NCI-H146 treated with DMSO at 0.1 percent for 48 hours (cell line): ENCODE measurements around the gene VAC14.
"Not testable (repeated sequence)": the region's sequence is repeated elsewhere in the genome, so short reads cannot be mapped to it uniquely, and the experiment has no call there.

Experiments
- DNase-seq: peaks from one replicate; lab custom pipeline; 2025; ENCODE audit not compliant: unreplicated experiment; lab: John Stamatoyannopoulos, UW

Gene VAC14

GRCh38 chr16:70682239-70683145, 118.5 kb downstream of the VAC14 start:
- DNase-seq: no peak

DNA sequence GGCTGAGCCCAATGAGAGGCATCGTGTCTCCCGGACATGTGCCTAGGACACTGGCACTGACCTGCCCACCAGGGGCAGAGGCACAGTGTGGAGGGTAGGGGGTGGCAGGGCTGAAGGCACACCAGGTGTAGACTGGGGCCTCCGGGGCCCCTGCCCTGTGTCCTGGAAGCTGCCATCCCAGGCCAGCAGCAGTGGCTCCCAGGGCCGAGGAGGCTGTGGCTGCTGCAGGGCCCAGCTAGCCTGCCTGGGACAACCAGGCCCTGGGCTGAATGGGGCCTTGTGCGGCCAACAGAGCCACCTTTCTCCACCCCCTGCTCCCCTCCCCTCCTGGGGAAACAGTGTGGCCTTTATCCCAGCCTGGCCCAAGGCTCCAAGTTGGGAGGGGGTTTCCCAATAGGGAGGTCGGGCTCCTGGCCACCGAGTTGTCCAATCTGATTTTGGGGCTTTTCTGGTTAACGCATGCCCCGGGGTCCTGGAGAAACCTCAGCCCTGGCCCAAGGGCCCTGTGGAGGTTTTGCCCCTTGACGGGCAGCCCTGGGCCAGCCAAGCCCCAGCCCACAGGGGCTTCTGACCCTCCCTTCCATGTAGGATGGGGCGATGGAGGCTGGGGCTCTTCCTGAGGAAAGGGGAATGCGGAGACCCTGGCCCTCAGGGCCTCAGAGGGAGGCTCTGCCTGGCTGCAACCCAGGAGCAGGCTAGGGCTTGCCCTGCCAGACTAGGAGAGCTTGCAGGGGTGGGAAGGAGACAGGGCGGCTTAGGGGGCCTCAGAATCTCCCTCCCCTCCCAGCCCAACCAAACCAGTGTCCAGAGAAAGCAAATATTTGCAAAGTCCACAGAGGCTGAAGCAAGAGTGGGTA, 119.3 kb downstream of the VAC14 start:
- no peak for DNase-seq

DNA sequence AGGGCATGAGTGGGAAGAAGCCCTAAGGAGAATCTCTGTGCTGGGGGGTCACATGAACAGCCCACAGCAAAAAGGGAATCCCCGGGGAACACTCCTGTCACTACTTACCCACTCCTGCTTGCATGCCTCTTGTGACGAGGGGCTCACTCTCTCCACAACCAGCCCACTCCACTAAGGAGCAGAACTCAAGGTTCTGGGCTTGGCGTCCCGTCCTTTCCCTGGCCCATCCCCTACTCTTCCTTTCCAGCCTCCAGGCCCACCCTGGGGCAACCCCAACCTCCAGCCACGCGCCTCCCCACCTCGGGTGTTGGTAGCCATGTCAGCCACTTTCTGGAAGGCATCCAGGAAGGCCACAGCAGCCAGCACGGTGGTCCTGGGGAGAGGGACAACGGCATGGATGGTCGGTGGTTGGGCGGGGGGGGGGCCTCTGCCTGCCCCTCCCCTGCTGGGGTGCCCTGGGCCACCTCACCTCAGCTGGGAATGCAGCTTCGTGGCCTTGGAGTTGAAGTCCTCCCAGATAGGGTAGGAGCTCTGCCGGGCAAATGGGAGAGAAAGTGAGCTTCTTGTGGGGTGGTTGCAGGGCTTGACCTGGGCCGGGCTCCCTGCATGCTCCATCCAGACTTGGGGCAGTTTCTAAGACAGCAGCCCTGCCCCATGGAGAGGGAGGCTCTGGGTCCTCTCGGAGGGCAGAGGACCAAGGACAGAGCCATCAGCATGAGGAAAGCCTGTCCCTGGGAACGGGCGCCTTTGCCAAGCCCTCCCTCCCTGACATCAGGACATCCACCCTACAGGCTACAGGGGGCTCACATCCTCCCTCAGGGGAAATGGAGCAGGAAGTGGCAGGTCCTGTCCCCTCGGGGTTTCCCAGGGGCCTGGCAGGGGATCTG, 120.2 kb downstream of the VAC14 start:
- DNase-seq: no peak

DNA sequence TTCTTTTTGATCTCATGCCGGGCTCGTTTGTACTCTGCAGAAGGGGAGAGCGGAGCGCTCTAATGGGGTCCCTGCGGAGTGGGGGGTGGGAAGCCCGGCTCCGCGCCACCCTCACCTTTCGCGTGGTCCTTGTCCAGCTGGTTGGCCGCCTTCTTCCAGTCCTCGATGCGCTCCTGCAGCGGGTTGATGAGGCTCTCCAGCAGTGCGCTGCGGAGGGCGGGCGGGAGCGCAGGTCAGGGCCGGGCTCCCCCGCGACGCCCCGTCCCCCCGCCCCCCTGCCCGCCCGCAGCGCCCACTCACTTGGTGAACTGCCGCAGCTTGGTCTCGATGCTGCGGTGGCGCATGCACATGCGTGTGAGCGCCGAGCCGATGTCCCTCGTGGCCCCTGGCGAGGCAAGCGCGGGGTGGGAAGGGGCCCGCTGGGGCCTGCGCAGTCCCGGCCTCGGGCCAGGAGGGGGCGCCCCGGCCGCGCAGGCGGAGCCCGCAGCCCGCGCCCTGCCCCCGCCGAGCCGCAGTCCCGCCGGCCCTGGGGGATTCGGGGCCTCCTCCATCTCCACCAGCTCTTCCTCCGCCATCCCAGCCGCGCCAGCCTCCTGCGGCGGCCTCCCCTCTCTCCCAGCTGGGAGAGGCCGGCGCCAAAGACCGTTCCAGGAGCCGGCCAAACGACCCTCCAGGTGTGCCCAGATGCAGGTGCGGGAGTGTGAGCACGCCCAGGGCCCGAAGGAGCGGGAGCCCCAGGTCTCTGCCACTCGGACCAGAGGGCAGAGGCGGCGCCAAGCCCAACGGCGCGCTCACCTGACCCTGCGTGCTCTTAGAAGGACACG, 121.1 kb downstream of the VAC14 start:
- DNase-seq: no peak

DNA sequence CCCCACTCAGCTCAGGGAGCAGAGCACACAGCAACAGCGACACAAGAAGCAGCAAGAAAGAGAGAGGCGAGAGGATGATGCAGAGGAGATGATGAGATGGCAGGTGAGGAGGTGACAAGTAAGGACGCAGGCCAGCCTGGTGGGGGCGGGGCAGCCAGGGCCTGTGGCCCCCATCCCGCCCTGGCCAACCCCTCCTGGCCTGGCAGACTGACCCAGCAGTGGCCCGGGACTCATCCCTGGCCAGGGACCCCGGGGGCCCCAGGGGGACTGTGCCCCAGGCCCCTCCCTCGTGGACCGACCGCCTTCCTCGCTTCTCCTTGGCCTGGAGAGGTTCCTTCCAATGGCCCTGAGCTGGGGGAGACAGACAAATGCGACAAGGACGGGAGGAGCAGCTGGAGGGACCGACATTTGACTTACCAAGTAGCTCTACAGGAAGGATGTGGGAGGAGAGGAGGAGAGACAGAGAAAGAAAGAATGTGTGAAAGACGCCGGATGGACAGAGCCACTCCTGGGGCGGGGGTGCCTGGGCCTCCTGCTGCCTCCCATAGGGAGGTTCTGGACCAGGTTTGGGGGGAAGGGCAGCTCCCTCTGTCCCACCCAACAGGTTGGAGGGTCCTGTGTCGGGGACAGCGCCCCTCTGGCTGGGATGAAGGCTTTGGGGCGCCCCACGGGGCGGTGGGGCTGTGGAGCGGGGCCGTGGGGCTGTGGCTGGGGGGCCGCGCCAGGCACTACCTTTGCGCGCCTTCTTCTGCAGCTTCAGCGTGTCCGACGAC, 121.9 kb downstream of the VAC14 start:
- DNase-seq: no peak

DNA sequence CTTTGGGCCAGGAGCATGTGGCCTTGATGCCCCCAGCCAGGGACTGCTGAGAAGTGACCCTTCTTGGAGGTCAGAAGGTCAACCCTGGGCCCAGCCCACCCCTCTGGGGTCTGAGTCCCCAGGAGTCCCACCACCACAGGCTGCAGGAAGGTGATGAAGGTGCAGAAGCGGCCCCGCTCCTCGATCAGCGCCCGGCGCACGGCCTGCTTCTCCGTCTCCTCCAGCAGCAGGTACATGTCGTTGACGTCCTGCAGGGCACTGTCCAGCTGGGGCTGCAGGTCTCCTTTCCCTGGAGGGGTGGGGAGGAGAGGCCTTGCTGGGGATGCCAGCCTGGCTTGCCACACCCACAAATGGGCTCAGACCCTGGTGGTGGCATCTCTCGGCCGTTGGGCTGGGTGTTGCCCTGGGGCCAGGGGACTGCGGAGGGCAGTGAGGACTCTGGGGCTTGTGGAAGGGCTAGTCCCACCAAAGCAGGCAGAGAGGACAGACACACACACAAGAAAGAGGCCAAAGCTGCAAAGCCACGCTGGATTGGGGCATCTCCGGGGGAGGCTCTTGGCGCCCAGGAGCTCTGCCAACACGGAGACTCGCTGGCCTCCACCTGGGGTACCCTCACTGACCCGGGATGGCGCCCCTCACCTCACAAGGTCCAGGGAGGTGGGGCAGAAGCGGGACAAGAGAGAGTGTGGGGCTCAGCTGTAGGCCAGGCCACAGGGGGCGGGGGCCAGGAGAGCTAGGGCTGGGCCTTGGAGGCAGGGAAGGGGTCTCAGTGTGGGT, 122.6 kb downstream of the VAC14 start:
- no peak for DNase-seq

DNA sequence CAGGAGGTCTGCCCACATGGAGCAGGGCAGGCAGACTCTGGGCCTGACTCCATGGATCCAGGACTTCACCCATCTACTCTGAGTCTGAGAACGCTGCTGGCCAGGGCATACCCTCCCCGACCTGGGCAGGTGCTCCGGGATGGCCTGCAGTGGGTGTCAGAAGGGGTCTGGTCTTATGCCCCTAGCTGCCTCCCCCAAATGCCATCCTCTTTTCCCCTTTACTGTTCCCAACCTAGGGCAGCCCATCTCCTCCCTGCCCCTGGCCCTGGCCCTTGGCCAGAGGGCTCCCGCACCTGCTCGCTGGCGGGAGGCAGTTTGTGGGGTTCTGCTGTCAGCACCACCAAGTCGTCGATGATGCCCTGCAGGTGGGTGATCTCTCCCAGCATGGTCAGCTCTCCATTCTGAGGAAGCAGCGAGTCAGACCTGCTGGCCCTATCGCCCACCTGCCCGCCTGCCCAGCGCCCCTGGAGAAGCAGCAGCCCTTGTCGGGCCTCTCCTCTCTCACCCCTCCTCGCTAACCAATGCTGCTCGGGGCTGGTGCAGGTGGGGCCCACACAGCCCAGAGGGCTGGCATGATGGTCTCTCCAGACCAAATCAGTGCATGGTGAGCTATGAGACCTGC, 123.3 kb downstream of the VAC14 start:
- no peak for DNase-seq

DNA sequence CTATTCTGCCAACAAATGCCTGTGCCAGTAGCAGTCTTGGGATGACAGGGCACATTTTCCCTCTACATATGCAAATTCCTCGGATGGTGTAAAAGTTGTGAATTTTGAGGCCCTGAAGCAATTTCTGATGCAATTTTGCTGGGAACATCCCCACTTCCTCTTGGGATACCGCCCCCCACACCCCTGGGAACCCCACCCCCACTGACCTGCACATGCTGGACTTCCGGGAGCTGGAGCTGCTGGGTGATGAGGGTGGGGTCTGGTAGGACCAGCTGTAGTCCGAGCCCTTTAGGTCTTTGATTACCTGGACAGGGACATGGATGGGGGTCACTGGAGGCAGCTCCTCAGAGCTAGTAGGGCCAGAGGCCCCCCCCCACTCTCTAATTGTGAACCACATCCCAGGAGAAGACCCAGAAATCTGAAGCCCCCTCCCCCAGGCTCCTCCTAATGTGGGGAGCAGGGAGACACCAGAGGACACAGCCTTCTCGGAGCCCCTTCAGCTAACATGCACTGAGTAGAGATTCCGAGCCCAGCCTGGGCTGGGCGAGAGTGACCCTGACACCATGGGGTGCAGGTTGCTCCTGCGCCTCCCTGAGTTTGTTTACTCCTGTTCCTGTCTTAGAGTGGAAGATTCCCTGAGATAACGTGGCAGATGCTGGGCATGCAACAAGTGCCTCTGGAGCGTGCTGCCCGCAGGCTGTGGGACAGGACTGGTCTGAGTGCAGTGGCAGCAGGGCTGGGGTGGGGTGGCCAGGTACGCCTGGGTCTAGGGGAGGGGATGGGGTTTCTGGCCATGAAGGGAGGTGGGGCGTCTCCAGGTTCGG, 124.1 kb downstream of the VAC14 start:
- DNase-seq: no peak

DNA sequence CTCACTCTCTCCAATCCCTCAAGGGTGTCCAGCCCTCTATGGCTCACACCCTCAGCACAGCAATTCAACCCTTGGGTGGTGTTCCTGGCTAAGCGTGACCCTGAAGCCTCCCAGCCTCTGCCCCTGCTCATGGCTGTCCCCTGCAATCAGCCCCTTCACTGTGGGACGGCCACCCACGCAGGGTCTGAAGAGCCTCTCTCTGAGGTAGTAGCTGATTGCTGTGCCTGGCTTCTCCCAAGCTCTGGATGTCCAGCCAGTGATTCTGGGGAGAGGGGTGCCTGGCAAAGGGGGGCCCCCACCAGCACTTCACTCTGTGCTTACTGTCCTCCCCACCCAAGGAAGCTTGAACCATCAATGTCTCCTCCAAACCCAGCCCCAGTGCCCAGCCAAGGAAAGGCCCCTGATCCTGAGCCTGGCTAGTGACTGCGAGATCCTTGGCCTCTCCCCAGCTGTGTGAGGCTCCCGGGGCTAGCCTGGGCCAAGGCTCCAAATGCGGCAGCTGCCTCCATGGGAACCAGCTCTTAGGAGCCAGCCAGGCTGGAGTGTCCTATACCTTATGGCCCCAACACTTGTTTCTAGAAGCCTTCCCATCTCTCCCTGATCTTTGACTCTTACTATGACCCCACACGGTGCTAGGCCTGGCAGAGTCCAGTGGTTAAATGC, 125.0 kb downstream of the VAC14 start:
- no peak for DNase-seq

DNA sequence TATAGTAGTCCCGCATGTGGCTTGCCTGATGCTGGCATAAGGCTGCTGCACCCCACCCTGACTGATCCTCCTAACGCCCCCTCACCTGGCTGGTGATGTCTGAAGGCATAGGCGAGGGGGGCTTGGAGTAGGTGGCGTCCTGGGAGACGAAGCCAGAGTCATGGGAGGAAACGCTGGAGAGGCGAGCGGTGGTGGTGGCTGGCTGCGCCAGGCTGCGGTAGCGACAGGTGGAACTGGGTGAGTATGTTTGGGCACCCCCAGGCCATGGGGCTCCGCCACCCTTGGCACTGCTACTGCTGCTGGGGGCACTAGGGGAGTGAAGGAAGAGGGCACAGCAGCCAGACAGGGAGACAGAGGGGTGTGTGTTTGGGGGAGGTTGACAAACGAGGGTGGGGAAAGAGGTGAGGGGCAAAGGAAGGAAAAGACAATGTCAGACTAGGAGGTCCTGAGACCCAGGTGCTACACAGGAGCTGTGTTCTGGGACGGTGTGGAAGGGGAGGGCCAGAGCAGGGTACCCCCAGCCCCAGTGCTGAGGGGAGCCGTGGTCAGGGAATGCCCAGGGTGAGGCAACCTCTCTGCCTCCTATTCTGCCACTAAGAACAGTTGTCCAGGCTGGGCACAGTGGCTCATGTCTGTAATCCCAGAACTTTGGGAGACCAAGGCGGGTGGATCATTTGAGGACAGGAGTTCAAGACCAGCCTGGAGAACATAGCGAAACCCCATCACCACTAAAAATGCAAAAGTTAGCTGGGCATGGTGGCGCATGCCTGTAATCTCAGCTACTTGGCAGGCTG, 126.5 kb downstream of the VAC14 start:
- DNase-seq: no peak

GRCh38 chr16:70670938-70671337, 130.0 kb downstream of the VAC14 start:
- not testable (repeated sequence) for DNase-seq

GRCh38 chr16:70670175-70670574, 130.8 kb downstream of the VAC14 start:
- no peak for DNase-seq

GRCh38 chr16:70665806-70666735, 134.9 kb downstream of the VAC14 start:
- DNase-seq: no peak

- DNase-seq: no peak
Observed at GRCh38 chr16:70665113-70665694, 135.8 kb downstream of the VAC14 start.
